Stimulated activated CD8-positive, alpha-beta memory T cell treated with anti-CD3 and anti-CD28 coated beads, Interleukin-2, amount 100 ng/mL, for 48 hours (primary cell): ENCODE measurements around the gene MTARC2.

Experiments
- DNase-seq, 2 donors: peaks; one replicate each; pipeline ENCODE4 v3.0.0-alpha.2; 2020; ENCODE audit warnings: low read depth in 2 of 2

Gene MTARC2

GRCh38 chr1:220769205-220769604, 21.1 kb downstream of the MTARC2 start:
- DNase-seq = no peak

- DNase-seq = no peak
These were observed 22.3 kb downstream of the MTARC2 start for GRCh38 chr1:220770245-220770913.

- no peak for DNase-seq
These were observed 24.7 kb downstream of the MTARC2 start for GRCh38 chr1:220772846-220773245.

GRCh38 chr1:220775240-220775853, 27.2 kb downstream of the MTARC2 start:
- DNase-seq = peak; percentile 14 to 37

GRCh38 chr1:220776254-220776653, 28.1 kb downstream of the MTARC2 start:
- no peak for DNase-seq

- DNase-seq = peak; percentile 47 to 63
These were observed 28.7 kb downstream of the MTARC2 start for GRCh38 chr1:220776720-220777326.

GRCh38 chr1:220783453-220783852, 35.3 kb downstream of the MTARC2 start:
- DNase-seq = no peak

GRCh38 chr1:220784751-220785150, 36.6 kb downstream of the MTARC2 start:
- DNase-seq = no peak

GRCh38 chr1:220785166-220786056, 37.3 kb downstream of the MTARC2 start:
- no peak for DNase-seq

- DNase-seq = no peak
These were observed 37.9 kb downstream of the MTARC2 start for GRCh38 chr1:220786057-220786336.

GRCh38 chr1:220786337-220787068, 38.4 kb downstream of the MTARC2 start, which contains the start of gene MTARC1:
TSS of gene MTARC1 (plus strand) at chr1:220786913. CDS start at chr1:220786945, 32 bp downstream.
- DNase-seq = no peak

- DNase-seq = no peak
These were observed 39.0 kb downstream of the MTARC2 start for GRCh38 chr1:220787069-220787619.

- no peak for DNase-seq
These were observed 40.8 kb downstream of the MTARC2 start for GRCh38 chr1:220788900-220789299.

GRCh38 chr1:220789532-220790147, 41.5 kb downstream of the MTARC2 start:
- DNase-seq = no peak

GRCh38 chr1:220791285-220791684, 43.2 kb downstream of the MTARC2 start:
- DNase-seq = no peak

- no peak for DNase-seq
These were observed 43.8 kb downstream of the MTARC2 start for GRCh38 chr1:220791956-220792355.

- DNase-seq = no peak
These were observed 48.4 kb downstream of the MTARC2 start for GRCh38 chr1:220796530-220796929.

GRCh38 chr1:220797044-220797443, 48.9 kb downstream of the MTARC2 start:
- DNase-seq = no peak

- DNase-seq = no peak
These were observed 49.4 kb downstream of the MTARC2 start for GRCh38 chr1:220797553-220797952.

GRCh38 chr1:220798338-220798737, 50.2 kb downstream of the MTARC2 start:
- DNase-seq = no peak

GRCh38 chr1:220800262-220800661, 52.1 kb downstream of the MTARC2 start:
- no peak for DNase-seq
